Stomach (tissue), 9 donors: Measurements from ENCODE around the gene PBX3. TPM values are rescaled to one million over a fixed set of nuclear protein-coding genes. Genes with fewer than 3 reads are reported as not detected.

Experiments
- DNase-seq, 2 donors: peaks; one replicate each; pipeline versions ENCODE4 v3.0.0 to v3.0.0-alpha.2; 2013 to 2019
- H3K27ac ChIP-seq, 5 donors: fragments of 200-600 bp in 4 of 5; sonication (generic) in 4 of 5; one replicate each; pipeline ENCODE4 v1.5.1; 2013 to 2019; ENCODE audit warnings: mild to moderate bottlenecking in 1 of 5, moderate library complexity in 1 of 5
- H3K27me3 ChIP-seq, 3 donors: fragments of 200-600 bp; sonication (generic); one replicate each; pipeline ENCODE4 v1.5.1; 2017 to 2019; ENCODE audit warnings: mixed run types in 1 of 3
- H3K36me3 ChIP-seq, 4 donors: fragments of 200-600 bp; sonication (generic); 1 replicate in 3 of 4; 2 replicates in 1 of 4; pipeline ENCODE4 v1.5.1; 2016 to 2019
- H3K4me1 ChIP-seq, 4 donors: fragments of 200-600 bp; sonication (generic); one replicate each; pipeline ENCODE4 v1.5.1; 2016 to 2019
- H3K4me3 ChIP-seq, 4 donors: fragments of 200-600 bp; sonication (generic) in 3 of 4; one replicate each; pipeline ENCODE4 v1.5.1; 2016 to 2019; ENCODE audit warnings: mild to moderate bottlenecking in 1 of 4
- H3K9me3 ChIP-seq, 4 donors: fragments of 200-600 bp; sonication (generic); one replicate each; pipeline ENCODE4 v1.5.1; 2016 to 2019
- CTCF ChIP-seq, 7 experiments: fragments of 450-650 bp in 4 of 7; fragments of 200-600 bp in 3 of 7; sonication (generic) in 3 of 7; IDR thresholded peaks; one replicate each; pipeline ENCODE4 v1.5.1; 2016 to 2019; ENCODE audit warnings: antibody characterized with exemption in 7 of 7, control low read depth in 2 of 7, mild to moderate bottlenecking in 1 of 7
- EP300 ChIP-seq: sonication (generic); formaldehyde crosslinking; IDR thresholded peaks from one replicate; pipeline ENCODE4 v1.6.1; 2017; ENCODE audit warnings: antibody characterized with exemption
- POLR2A ChIP-seq, 4 donors: fragments of 450-650 bp; IDR thresholded peaks; one replicate each; pipeline ENCODE4 v1.6.1; 2016; ENCODE audit warnings: antibody characterized with exemption in 4 of 4, control low read depth in 2 of 4, mild to moderate bottlenecking in 1 of 4, moderate library complexity in 1 of 4
- POLR2AphosphoS5 ChIP-seq, 3 donors: sonication (generic); formaldehyde crosslinking; IDR thresholded peaks; one replicate each; pipeline ENCODE4 v1.6.1; 2016; ENCODE audit warnings: antibody characterized with exemption in 3 of 3
- WGBS, 5 donors: extraction: QIAGEN DNeasy Blood & Tissue Kit in 3 of 5; methylation state at CpG; one replicate each; pipeline versions ENCODE4 v1.1.5 to v1.1.7; 2013 to 2018; 5-methylcytosine and 5-hydroxymethylcytosine counted together
- intact Hi-C: fragments of 100-400 bp; cut with DNase I; formaldehyde crosslinking; loops from one replicate; pipeline ENCODE4 v1.15.1; 2023; ENCODE audit warnings: low total_unique reads
- polyA plus RNA-seq, 3 donors: library from polyadenylated mRNA; stranded (reverse); fragments of 200-250 nt; gene quantifications; one replicate each; pipeline ENCODE4 v1.2.3, GENCODE V29; 2013
- total RNA-seq, 5 donors: library from RNA; depleted of rRNA; stranded (reverse); fragments of >200 nt; gene quantifications; one replicate each; pipeline versions ENCODE4 v1.1.0 to v1.2.3, GENCODE V29; 2014 to 2016
- donor health status: healthy with polysubstance abuse.
- donor health status: Bipolar disorder and iron deficiency.
- donor health status: healthy.

PBX3 gene
- total and polyA plus RNA-seq, 8 donors, result 9.3 to 59.1 (median 16.2) TPM

GRCh38 chr9:125763394-125763801 lies 16.2 kb downstream of the PBX3 start:
- WGBS, 5 donors, result 51 to 73% (median 64%) methylated on average over 7 of the region's 7 CpGs
- Histone ChIP-seq H3K9me3 (no peaks in the 10 kb centered on the region), H3K36me3 (no peaks in the 10 kb centered on the region), H3K27me3 (no peaks in the 10 kb centered on the region), H3K27ac (peak overlapping the region in 1 of 5 donors; percentile 14), H3K4me1 (peaks cover 0 to 60% (median 31%) of the 10 kb centered on the region in 4 donors), H3K4me3 (peak overlapping the region in 1 of 4 donors; percentile 1)
- intact Hi-C loops, result no loop called here
- TF ChIP-seq CTCF (IDR thresholded peaks at IDR 0.05) (no peak), POLR2A (IDR thresholded peaks at IDR 0.05) (no peak), POLR2AphosphoS5 (IDR thresholded peaks at IDR 0.05) (no peak), EP300 (no peak)
- DNase-seq, result peak in 1 of 2 donors; percentile 69

GRCh38 chr9:125764198-125764597 lies 17.0 kb downstream of the PBX3 start:
- Histone ChIP-seq H3K4me1 (peaks cover 0 to 52% (median 25%) of the 10 kb centered on the region in 4 donors), H3K36me3 (no peaks in the 10 kb centered on the region), H3K27ac (no peak overlapping the region), H3K27me3 (no peaks in the 10 kb centered on the region), H3K4me3 (no peak overlapping the region), H3K9me3 (no peaks in the 10 kb centered on the region)
- TF ChIP-seq POLR2A (IDR thresholded peaks at IDR 0.05), result no peak
- TF ChIP-seq POLR2AphosphoS5 (IDR thresholded peaks at IDR 0.05), result no peak
- TF ChIP-seq EP300, result no peak
- TF ChIP-seq CTCF (IDR thresholded peaks at IDR 0.05), result no peak
- intact Hi-C loops, result no loop called here
- DNase-seq, result no peak
- 66 to 84% (median 78%) methylated on average over 3 of the region's 3 CpGs for WGBS, 5 donors

DNA sequence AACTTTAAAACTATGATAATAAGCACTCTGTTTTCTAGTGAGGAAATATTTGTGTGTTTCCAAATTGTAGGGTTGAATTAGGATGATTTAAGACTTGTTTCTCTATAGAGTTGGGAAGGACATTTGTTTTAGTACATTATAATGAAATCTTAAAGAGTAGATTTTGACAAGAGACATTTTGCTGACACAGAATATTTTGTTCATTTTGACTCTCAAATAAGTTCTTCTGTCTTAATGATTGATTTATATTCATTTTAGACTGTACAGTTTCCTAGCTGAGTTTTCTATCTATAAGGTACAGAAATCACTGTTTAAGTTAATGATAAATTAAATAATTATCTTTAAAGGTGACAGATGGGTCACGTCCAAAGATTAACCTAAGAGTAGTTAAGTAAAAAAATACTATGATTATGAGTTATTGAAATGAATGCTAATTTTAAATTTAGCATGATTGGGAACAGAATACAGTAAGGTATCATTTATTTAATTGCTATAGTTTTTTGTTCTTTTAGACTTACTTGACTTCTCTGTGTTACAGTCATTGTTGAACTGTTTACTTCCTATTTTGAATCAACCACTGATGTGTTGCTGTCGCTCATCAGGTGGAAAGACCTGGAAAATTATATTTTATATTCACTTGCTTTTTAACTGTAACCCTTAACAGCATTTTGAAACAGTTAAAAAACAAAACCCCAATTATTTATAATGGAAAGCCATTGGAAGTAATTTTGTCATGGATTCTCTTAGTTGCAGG lies 19.5 kb downstream of the PBX3 start:
- intact Hi-C loops, result no loop called here
- peaks cover 0 to 39% (median 14%) of the 10 kb centered on the region in 4 donors for H3K4me1 ChIP-seq
- H3K27ac ChIP-seq, result no peak overlapping the region
- no peaks in the 10 kb centered on the region for H3K27me3 ChIP-seq
- no peak for TF ChIP-seq EP300
- TF ChIP-seq POLR2A (IDR thresholded peaks at IDR 0.05), result no peak
- no peak for TF ChIP-seq POLR2AphosphoS5 (IDR thresholded peaks at IDR 0.05)
- no peak for TF ChIP-seq CTCF (IDR thresholded peaks at IDR 0.05)
- no peaks in the 10 kb centered on the region for H3K9me3 ChIP-seq
- no peaks in the 10 kb centered on the region for H3K36me3 ChIP-seq
- no peak overlapping the region for H3K4me3 ChIP-seq
- DNase-seq, result no peak
- 79 to 90% (median 86%) methylated on average over 2 of the region's 2 CpGs for WGBS, 5 donors

DNA sequence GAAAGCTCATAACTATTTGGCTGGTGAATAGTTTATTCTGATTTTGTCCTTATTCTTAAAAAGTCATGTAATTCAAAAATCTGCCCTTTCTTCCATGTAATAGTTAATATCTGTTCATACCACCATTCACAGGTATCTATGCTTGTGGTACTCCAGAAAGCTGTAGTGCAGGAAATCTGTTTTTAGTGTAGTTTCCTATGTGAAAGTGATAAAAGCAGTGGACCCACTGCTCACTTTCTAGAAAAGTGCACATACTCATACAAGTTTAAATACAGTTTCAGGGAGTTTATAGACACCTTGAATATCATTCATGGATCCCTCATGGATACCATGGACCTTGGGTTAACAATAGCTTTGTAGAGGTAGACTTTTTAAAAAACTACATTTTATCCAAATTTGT lies 20.2 kb downstream of the PBX3 start:
- Histone ChIP-seq H3K4me3 (no peak overlapping the region), H3K36me3 (no peaks in the 10 kb centered on the region), H3K9me3 (no peaks in the 10 kb centered on the region), H3K4me1 (peaks cover 0 to 32% (median 10%) of the 10 kb centered on the region in 4 donors), H3K27ac (no peak overlapping the region), H3K27me3 (no peaks in the 10 kb centered on the region)
- no peak for TF ChIP-seq CTCF (IDR thresholded peaks at IDR 0.05)
- TF ChIP-seq POLR2A (IDR thresholded peaks at IDR 0.05), result no peak
- no peak for TF ChIP-seq POLR2AphosphoS5 (IDR thresholded peaks at IDR 0.05)
- TF ChIP-seq EP300, result no peak
- intact Hi-C loops, result no loop called here
- DNase-seq, result no peak
